Ovary (tissue), 3 donors: ENCODE measurements around the gene DSCAML1.

Experiments
- CTCF ChIP-seq, 3 donors: fragments of 450-650 bp in 2 of 3; fragments of 200-600 bp in 1 of 3; IDR thresholded peaks; one replicate each; pipeline versions ENCODE4 v1.5.1 to v1.8.0; 2016 to 2022; ENCODE audit warnings: antibody characterized with exemption in 3 of 3, mild to moderate bottlenecking in 1 of 3
- EP300 ChIP-seq: sonication (generic); formaldehyde crosslinking; IDR thresholded peaks from one replicate; pipeline ENCODE4 v1.6.1; 2017; ENCODE audit warnings: antibody characterized with exemption
- POLR2A ChIP-seq: fragments of 450-650 bp; IDR thresholded peaks from one replicate; pipeline ENCODE4 v1.6.1; 2017; ENCODE audit warnings: antibody characterized with exemption, mild to moderate bottlenecking, moderate library complexity
- donor health status: DM: no; HTN: no; CAD: no.

GRCh38 chr11:117719480-117719879 lies 77.5 kb downstream of the DSCAML1 start:
- TF ChIP-seq CTCF (IDR thresholded peaks at IDR 0.05): no peak
- no peak for TF ChIP-seq POLR2A
- TF ChIP-seq EP300: no peak
